Liver (tissue), 3 donors: ENCODE results near the gene ANO4.

Source experiments
- EGR1 ChIP-seq, 2 donors: IDR thresholded peaks; 2 replicates each; pipeline ENCODE4 v1.6.1; 2016 to 2018; ENCODE audit warnings: antibody characterized with exemption in 2 of 2, low read depth in 2 of 2
- RAD21 ChIP-seq, 2 donors: IDR thresholded peaks; 2 replicates each; pipeline ENCODE4 v1.6.1; 2016; ENCODE audit warnings: antibody characterized with exemption in 2 of 2, mild to moderate bottlenecking in 2 of 2
- SP1 ChIP-seq: IDR thresholded peaks from 2 replicates; pipeline ENCODE4 v1.6.1; 2018; ENCODE audit warnings: antibody characterized with exemption, mild to moderate bottlenecking
- TAF1 ChIP-seq: conservative IDR thresholded peaks from 2 replicates; pipeline ENCODE4 v1.6.1; 2016; ENCODE audit warnings: antibody characterized with exemption, mild to moderate bottlenecking
- YY1 ChIP-seq: IDR thresholded peaks from 2 replicates; pipeline ENCODE4 v1.6.1; 2016; ENCODE audit warnings: antibody characterized with exemption, mild to moderate bottlenecking
- TF ChIP-seq, protein P1 (sequence below): fragments of 150-350 bp; IDR thresholded peaks from 2 replicates; pipeline ENCODE4 v1.5.1; 2017; ENCODE audit warnings: improper control_type of control experiment, low read depth, low read length; ENCODE audit not compliant: missing input control
- TF ChIP-seq, protein P2 (sequence below): IDR thresholded peaks from 2 replicates; pipeline ENCODE4 v1.6.1; 2016; ENCODE audit warnings: antibody characterized with exemption
- TF ChIP-seq, protein P3 (sequence below): IDR thresholded peaks from 2 replicates; pipeline ENCODE4 v1.6.1; 2016; ENCODE audit warnings: antibody characterized with exemption, mild to moderate bottlenecking
- TF ChIP-seq, protein P4 (sequence below): IDR thresholded peaks from 2 replicates; pipeline ENCODE4 v1.6.1; 2016; ENCODE audit warnings: antibody characterized with exemption
- donor health status: healthy.
- donor health status: healthy.

DNA sequence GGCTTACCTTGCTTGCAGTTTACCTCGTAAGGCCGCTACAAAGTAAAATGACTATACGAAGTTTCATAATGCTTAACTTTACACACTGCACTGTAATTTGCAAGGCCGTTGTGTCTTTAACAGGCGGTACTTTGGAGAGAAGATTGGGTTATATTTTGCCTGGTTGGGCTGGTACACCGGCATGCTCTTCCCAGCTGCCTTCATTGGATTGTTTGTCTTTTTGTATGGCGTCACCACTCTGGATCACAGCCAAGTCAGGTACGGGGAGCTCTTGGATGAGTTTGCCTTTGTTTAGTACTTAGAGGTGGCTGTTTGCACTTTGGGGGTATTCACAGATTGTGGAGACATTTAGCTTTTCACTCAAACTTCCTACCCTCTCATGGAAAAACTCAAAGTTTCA, 247.6 kb downstream of the ANO4 start:
- TF ChIP-seq, protein P1, sequence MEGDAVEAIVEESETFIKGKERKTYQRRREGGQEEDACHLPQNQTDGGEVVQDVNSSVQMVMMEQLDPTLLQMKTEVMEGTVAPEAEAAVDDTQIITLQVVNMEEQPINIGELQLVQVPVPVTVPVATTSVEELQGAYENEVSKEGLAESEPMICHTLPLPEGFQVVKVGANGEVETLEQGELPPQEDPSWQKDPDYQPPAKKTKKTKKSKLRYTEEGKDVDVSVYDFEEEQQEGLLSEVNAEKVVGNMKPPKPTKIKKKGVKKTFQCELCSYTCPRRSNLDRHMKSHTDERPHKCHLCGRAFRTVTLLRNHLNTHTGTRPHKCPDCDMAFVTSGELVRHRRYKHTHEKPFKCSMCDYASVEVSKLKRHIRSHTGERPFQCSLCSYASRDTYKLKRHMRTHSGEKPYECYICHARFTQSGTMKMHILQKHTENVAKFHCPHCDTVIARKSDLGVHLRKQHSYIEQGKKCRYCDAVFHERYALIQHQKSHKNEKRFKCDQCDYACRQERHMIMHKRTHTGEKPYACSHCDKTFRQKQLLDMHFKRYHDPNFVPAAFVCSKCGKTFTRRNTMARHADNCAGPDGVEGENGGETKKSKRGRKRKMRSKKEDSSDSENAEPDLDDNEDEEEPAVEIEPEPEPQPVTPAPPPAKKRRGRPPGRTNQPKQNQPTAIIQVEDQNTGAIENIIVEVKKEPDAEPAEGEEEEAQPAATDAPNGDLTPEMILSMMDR: no peak
- TF ChIP-seq YY1 (no peak), TAF1 (no peak), EGR1 (IDR thresholded peaks at IDR 0.05; ENCODE audit: low read depth in 2 of 2) (no peak), RAD21 (IDR thresholded peaks at IDR 0.05) (no peak), SP1 (no peak)
- TF ChIP-seq, protein P2, sequence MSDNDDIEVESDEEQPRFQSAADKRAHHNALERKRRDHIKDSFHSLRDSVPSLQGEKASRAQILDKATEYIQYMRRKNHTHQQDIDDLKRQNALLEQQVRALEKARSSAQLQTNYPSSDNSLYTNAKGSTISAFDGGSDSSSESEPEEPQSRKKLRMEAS: no peak
- TF ChIP-seq, protein P3, sequence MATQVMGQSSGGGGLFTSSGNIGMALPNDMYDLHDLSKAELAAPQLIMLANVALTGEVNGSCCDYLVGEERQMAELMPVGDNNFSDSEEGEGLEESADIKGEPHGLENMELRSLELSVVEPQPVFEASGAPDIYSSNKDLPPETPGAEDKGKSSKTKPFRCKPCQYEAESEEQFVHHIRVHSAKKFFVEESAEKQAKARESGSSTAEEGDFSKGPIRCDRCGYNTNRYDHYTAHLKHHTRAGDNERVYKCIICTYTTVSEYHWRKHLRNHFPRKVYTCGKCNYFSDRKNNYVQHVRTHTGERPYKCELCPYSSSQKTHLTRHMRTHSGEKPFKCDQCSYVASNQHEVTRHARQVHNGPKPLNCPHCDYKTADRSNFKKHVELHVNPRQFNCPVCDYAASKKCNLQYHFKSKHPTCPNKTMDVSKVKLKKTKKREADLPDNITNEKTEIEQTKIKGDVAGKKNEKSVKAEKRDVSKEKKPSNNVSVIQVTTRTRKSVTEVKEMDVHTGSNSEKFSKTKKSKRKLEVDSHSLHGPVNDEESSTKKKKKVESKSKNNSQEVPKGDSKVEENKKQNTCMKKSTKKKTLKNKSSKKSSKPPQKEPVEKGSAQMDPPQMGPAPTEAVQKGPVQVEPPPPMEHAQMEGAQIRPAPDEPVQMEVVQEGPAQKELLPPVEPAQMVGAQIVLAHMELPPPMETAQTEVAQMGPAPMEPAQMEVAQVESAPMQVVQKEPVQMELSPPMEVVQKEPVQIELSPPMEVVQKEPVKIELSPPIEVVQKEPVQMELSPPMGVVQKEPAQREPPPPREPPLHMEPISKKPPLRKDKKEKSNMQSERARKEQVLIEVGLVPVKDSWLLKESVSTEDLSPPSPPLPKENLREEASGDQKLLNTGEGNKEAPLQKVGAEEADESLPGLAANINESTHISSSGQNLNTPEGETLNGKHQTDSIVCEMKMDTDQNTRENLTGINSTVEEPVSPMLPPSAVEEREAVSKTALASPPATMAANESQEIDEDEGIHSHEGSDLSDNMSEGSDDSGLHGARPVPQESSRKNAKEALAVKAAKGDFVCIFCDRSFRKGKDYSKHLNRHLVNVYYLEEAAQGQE: no peak
- TF ChIP-seq, protein P4, sequence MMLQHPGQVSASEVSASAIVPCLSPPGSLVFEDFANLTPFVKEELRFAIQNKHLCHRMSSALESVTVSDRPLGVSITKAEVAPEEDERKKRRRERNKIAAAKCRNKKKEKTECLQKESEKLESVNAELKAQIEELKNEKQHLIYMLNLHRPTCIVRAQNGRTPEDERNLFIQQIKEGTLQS: no peak
